ENCODE measurements around the gene SNX33. TPM values are rescaled to one million over a fixed set of nuclear protein-coding genes. Genes with fewer than 3 reads are reported as not detected.
"Not testable (repeated sequence)": the region's sequence is repeated elsewhere in the genome, so short reads cannot be mapped to it uniquely, and the experiment has no call there.

The SNX33 gene
- polyA plus RNA-seq, 2 of the 4 experiments (the other 2 are of a cell fraction) = 8.4 to 11.2 TPM

GRCh38 chr15:75682181-75683135 lies 34.7 kb downstream of the SNX33 start (continued):
- no peak for TF ChIP-seq REST (IDR thresholded peaks at IDR 0.05)

- Histone ChIP-seq H3K4me2 (peak overlapping the region; percentile 32; the same call in 2 of the 3 replicates), H3K27ac (0 out of 6 replicates have a peak overlapping the region, but pooled peaks of 1 of the 2 experiments have one; percentile 41)
- not testable (repeated sequence) for H3K4me3 ChIP-seq, H3K9me3 ChIP-seq, H3K4me1 ChIP-seq
- peak; percentile 73 to 92 for DNase-seq (ENCODE audit: low read depth in 1 of 2, low spot score in 1 of 2)
- FAIRE-seq = peak; percentile 51
- TF ChIP-seq, protein P1, sequence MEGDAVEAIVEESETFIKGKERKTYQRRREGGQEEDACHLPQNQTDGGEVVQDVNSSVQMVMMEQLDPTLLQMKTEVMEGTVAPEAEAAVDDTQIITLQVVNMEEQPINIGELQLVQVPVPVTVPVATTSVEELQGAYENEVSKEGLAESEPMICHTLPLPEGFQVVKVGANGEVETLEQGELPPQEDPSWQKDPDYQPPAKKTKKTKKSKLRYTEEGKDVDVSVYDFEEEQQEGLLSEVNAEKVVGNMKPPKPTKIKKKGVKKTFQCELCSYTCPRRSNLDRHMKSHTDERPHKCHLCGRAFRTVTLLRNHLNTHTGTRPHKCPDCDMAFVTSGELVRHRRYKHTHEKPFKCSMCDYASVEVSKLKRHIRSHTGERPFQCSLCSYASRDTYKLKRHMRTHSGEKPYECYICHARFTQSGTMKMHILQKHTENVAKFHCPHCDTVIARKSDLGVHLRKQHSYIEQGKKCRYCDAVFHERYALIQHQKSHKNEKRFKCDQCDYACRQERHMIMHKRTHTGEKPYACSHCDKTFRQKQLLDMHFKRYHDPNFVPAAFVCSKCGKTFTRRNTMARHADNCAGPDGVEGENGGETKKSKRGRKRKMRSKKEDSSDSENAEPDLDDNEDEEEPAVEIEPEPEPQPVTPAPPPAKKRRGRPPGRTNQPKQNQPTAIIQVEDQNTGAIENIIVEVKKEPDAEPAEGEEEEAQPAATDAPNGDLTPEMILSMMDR (IDR thresholded peaks at IDR 0.05) = peak; percentile 96
- peak; percentile 93 to 99 for TF ChIP-seq RAD21 (conservative IDR thresholded peaks at IDR 0.05 in 1 of 2, IDR thresholded peaks at IDR 0.05 in 1 of 2)
- peak; percentile 90 for TF ChIP-seq SMC3 (IDR thresholded peaks at IDR 0.05)
- 26% methylated on average over 11 of the region's 14 CpGs for WGBS (ENCODE audit: missing lambda C conversion rate)
- peak; percentile 75 to 90 for ATAC-seq
- POLR2A ChIA-PET = interaction anchor here (0.6 to 1.0 kb wide), 2 partner anchors 44 to 45 kb away, joined by 4 to 6 read pairs; partner anchors contain the start of gene IMP3
- CTCF ChIA-PET = interaction anchor here (0.6 to 23.4 kb wide), 36 partner anchors 11 to 322 kb away, joined by 3 to 394 read pairs (median 5); partner anchors contain the start of genes IMP3, MAN2C1, PTPN9 and SNUPN
These were observed 36.1 kb downstream of the SNX33 start for GRCh38 chr15:75683646-75684312.

DNA sequence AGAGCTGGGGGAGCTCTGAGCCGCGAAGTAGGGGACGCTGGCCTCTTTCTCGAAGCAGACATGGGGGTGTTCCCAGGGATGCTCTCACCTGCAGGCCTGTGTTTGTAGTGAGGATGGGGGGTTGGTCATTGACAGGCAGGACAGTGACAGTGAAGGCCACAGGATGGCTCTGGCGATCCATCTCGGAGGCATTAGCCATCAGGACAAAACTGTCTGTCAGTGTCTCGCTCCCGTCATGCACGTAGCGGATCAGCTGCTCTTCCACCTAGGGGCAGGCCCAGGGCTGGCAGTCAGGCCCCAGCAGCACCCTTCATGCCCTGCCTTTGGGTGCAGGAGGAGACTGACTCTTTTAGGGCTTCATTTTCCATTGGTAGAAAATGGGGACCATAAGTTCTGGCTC lies 36.9 kb downstream of the SNX33 start:
- FAIRE-seq (no peak), ATAC-seq (no peak), DNase-seq (ENCODE audit: low read depth in 1 of 2, low spot score in 1 of 2) (peak in 1 of 2 experiments; percentile 47)
- ChIA-PET CTCF (interaction anchor here (0.6 to 23.4 kb wide), 30 partner anchors 10 to 508 kb away, joined by 3 to 394 read pairs (median 7); partner anchors contain the start of genes IMP3, MAN2C1 and SNUPN), POLR2A (interaction anchor here (0.6 to 1.0 kb wide), 2 partner anchors 46 to 56 kb away, joined by 3 to 6 read pairs; no protein-coding TSS in a partner anchor)
- Histone ChIP-seq H3K4me2 (no peak overlapping the region), H3K27ac (no peak overlapping the region), H3K9me3 (no peaks in the 10 kb centered on the region), H3K4me3 (no peak overlapping the region), H3K4me1 (no peaks in the 10 kb centered on the region)
- TF ChIP-seq RNF2 (IDR thresholded peaks at IDR 0.05; ENCODE audit: borderline replicate concordance, low read depth) (no peak), NFE2L2 (conservative IDR thresholded peaks at IDR 0.05; ENCODE audit: low read length) (no peak), MAFK (IDR thresholded peaks at IDR 0.05; ENCODE audit: partially characterized antibody) (no peak), ZNF302 (CRISPR knock-in tag; IDR thresholded peaks at IDR 0.05) (no peak), RAD21 (conservative IDR thresholded peaks at IDR 0.05 in 1 of 2, IDR thresholded peaks at IDR 0.05 in 1 of 2) (peak in 1 of 2 experiments; percentile 25; a peak in 1 of 5 replicates), MAX (IDR thresholded peaks at IDR 0.05) (no peak), E2F6 (IDR thresholded peaks at IDR 0.05; ENCODE audit: borderline replicate concordance, low read depth) (no peak)
- TF ChIP-seq, protein P2, sequence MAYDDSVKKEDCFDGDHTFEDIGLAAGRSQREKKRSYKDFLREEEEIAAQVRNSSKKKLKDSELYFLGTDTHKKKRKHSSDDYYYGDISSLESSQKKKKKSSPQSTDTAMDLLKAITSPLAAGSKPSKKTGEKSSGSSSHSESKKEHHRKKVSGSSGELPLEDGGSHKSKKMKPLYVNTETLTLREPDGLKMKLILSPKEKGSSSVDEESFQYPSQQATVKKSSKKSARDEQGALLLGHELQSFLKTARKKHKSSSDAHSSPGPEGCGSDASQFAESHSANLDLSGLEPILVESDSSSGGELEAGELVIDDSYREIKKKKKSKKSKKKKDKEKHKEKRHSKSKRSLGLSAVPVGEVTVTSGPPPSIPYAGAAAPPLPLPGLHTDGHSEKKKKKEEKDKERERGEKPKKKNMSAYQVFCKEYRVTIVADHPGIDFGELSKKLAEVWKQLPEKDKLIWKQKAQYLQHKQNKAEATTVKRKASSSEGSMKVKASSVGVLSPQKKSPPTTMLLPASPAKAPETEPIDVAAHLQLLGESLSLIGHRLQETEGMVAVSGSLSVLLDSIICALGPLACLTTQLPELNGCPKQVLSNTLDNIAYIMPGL (CRISPR knock-in tag; IDR thresholded peaks at IDR 0.05; ENCODE audit: borderline replicate concordance) = no peak
- WGBS (ENCODE audit: missing lambda C conversion rate) = 89% methylated on average over 10 of the region's 10 CpGs

Data from A549 (cell line).